Measurements from ENCODE around the gene TMEM260.

- TF ChIP-seq ETV6 (conservative IDR thresholded peaks at IDR 0.05 in 1 of 2, IDR thresholded peaks at IDR 0.05 in 1 of 2; ENCODE audit: borderline replicate concordance in 1 of 2, low read depth in 1 of 2): no peak
- no peak for TF ChIP-seq POLR2AphosphoS2 (IDR thresholded peaks at IDR 0.05; ENCODE audit: low read depth, low read length)
- no peak for TF ChIP-seq CREM (IDR thresholded peaks at IDR 0.05; ENCODE audit: low read depth)
- TF ChIP-seq SIN3A (IDR thresholded peaks at IDR 0.05; ENCODE audit: low read depth, low read length): no peak
- TF ChIP-seq REST (IDR thresholded peaks at IDR 0.05; ENCODE audit: low read depth, low read length): no peak
- no peak for TF ChIP-seq NFYB (IDR thresholded peaks at IDR 0.05; ENCODE audit: insufficient read depth, low read depth, low read length)
- no peak for TF ChIP-seq EP300 (IDR thresholded peaks at IDR 0.05; ENCODE audit: borderline replicate concordance in 1 of 2, control insufficient read depth in 1 of 2, low read depth in 2 of 2, low read length in 2 of 2)
- no peak for TF ChIP-seq EZH2 (IDR thresholded peaks at IDR 0.05; ENCODE audit: borderline replicate concordance, control insufficient read depth, low read depth, low read length)
- TF ChIP-seq CTCF (IDR thresholded peaks at IDR 0.05 in 2 of 3, conservative IDR thresholded peaks at IDR 0.05 in 1 of 3; ENCODE audit: control insufficient read depth in 2 of 3, extremely low read depth in 1 of 3, insufficient read depth in 1 of 3, low read depth in 3 of 3, low read length in 3 of 3): no peak
- TF ChIP-seq CBX3 (IDR thresholded peaks at IDR 0.05; ENCODE audit: borderline replicate concordance, low read depth): no peak
- TF ChIP-seq NR2F1 (conservative IDR thresholded peaks at IDR 0.05): no peak
- no peak for TF ChIP-seq FOXM1 (IDR thresholded peaks at IDR 0.05; ENCODE audit: low read depth, low read length)
- TF ChIP-seq SMAD1 (IDR thresholded peaks at IDR 0.05; ENCODE audit: low read depth, partially characterized antibody): no peak
Measured at GRCh38 chr14:56587701-56588100, 8.1 kb downstream of the TMEM260 start.

Data from GM12878 (cell line).